Measurements from ENCODE around the gene MRGPRG. TPM values are rescaled to one million over a fixed set of nuclear protein-coding genes. Genes with fewer than 3 reads are reported as not detected.

Gene MRGPRG
- total and polyA plus RNA-seq, 2 of the 4 experiments (the other 2 are of a cell fraction), result not detected

- H2BK20ac ChIP-seq (ENCODE audit: low read depth, low read length), result no peak overlapping the region
- H3K23ac ChIP-seq (ENCODE audit: low read depth, low read length), result no peak overlapping the region
- ChIA-PET POLR2A (ENCODE audit: unreplicated experiment) (no interaction called here), CTCF (no interaction called here)
- dilution Hi-C loops (cut with HindIII; ENCODE audit: low sequenced_read_pairs, unreplicated experiment) (no loop called here), in situ Hi-C loops (cut with MboI; ENCODE audit: low sequenced_read_pairs) (no loop called here), intact Hi-C loops (cut with micrococcal nuclease) (no loop called here)
- DNase-seq (no peak), ATAC-seq (ENCODE audit: low read depth) (no peak)
- H4K8ac ChIP-seq (ENCODE audit: low read depth in 2 of 2, low read length in 2 of 2), result no peak overlapping the region
- no peaks in the 10 kb centered on the region; the same call in 1 of the 2 replicates for H3K4me1 ChIP-seq (ENCODE audit: control insufficient read depth, insufficient read depth, low read length)
- H3K18ac ChIP-seq (ENCODE audit: low read depth, low read length), result no peak overlapping the region
- H2BK5ac ChIP-seq (ENCODE audit: low read depth, low read length, poor library complexity, severe bottlenecking), result peak overlapping the region; percentile 54
- H4K5ac ChIP-seq (ENCODE audit: low read depth, low read length), result no peak overlapping the region
- 98% methylated on average over 2 of the region's 8 CpGs; no CpG with 5 or more reads in 1 of the 2 experiments for WGBS, 2 experiments (ENCODE audit: extremely low coverage in 2 of 2, insufficient read length in 1 of 2)
- H3K9me1 ChIP-seq (ENCODE audit: insufficient read depth, low read length), result no peaks in the 10 kb centered on the region
- H3K27ac ChIP-seq (ENCODE audit: insufficient read depth, low read length), result no peak overlapping the region
- H3K27me3 ChIP-seq (ENCODE audit: control insufficient read depth, insufficient read depth, low read length), result peaks cover 55% of the 10 kb centered on the region
- H3K79me1 ChIP-seq (ENCODE audit: low read depth in 1 of 2, low read length in 2 of 2), result no peaks in the 10 kb centered on the region
- no peaks in the 10 kb centered on the region for H4K20me1 ChIP-seq (ENCODE audit: insufficient read depth, low read length)
- H3K36me3 ChIP-seq (ENCODE audit: control insufficient read depth, insufficient read depth, low read length), result no peaks in the 10 kb centered on the region
- no peak overlapping the region for H2BK15ac ChIP-seq (ENCODE audit: low read depth, low read length)
- BruUV-seq (replicated peaks), result no TSS peak
- H3K9ac ChIP-seq (ENCODE audit: low read depth, low read length), result no peak overlapping the region
- H2BK120ac ChIP-seq (ENCODE audit: low read depth, low read length), result no peak overlapping the region
- no peak overlapping the region for H4K91ac ChIP-seq (ENCODE audit: insufficient read depth, low read depth, low read length)
- TF ChIP-seq BHLHE40 (IDR thresholded peaks at IDR 0.05; ENCODE audit: low read depth, low read length) (no peak), CEBPB (IDR thresholded peaks at IDR 0.05; ENCODE audit: low read depth, low read length) (no peak), MAFK (IDR thresholded peaks at IDR 0.05; ENCODE audit: low read depth, low read length) (no peak), USF2 (IDR thresholded peaks at IDR 0.05; ENCODE audit: low read depth, low read length) (no peak), RFX5 (IDR thresholded peaks at IDR 0.05; ENCODE audit: low read depth, low read length) (no peak), POLR2A (IDR thresholded peaks at IDR 0.05; ENCODE audit: low read depth, low read length) (no peak), MXI1 (IDR thresholded peaks at IDR 0.05; ENCODE audit: borderline replicate concordance, low read depth, low read length) (no peak), FOS (IDR thresholded peaks at IDR 0.05; ENCODE audit: low read depth, low read length) (no peak), CHD1 (IDR thresholded peaks at IDR 0.05; ENCODE audit: low read depth, low read length) (no peak), RAD21 (IDR thresholded peaks at IDR 0.05; ENCODE audit: low read length) (no peak), SMC3 (IDR thresholded peaks at IDR 0.05; ENCODE audit: low read depth, low read length) (no peak)
- H3K4me2 ChIP-seq (ENCODE audit: low read depth, low read length), result no peak overlapping the region
- H3K56ac ChIP-seq (ENCODE audit: extremely low read depth, insufficient read depth, low read length), result no peak overlapping the region
- H3K9me3 ChIP-seq (ENCODE audit: control insufficient read depth, insufficient read depth, low read length), result peaks cover 4% of the 10 kb centered on the region
- H2AK9ac ChIP-seq (replicated peaks; ENCODE audit: low read depth, low read length, poor library complexity), result peak overlapping the region; percentile 16
- no peak overlapping the region for H3K14ac ChIP-seq (replicated peaks; ENCODE audit: low read depth, low read length)
- H3K4ac ChIP-seq (ENCODE audit: low read depth, low read length), result no peak overlapping the region
- no peak overlapping the region for H2AFZ ChIP-seq (replicated peaks; ENCODE audit: low read length, poor library complexity)
- H3K4me3 ChIP-seq (ENCODE audit: insufficient read depth, low read depth, low read length), result no peak overlapping the region
- H2AK5ac ChIP-seq (ENCODE audit: low read depth, low read length), result no peak overlapping the region
Observed at GRCh38 chr11:3206156-3206921, 12.3 kb downstream of the MRGPRG start.

Measured in IMR-90 (cell line).